ENCODE data around the gene RGS6.

Gene RGS6

DNA sequence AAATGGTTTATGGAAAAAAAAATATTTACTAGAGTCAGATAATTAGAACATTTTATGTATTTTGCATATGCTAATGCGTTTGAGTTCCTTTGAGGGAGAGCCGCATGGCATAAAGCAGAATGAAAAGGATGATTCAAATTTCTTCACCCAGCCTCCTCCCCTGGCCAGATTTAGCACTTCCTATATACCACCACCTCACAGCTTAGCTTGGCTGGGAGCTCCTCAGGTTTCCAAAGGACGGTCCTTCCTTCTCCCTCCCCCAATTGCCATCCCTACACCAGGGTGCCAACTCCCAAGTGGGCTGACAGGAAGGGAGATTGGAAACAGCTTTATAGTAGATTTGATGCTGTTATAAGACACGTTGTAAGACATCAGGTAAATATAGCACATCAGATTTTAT, 157.4 kb downstream of the RGS6 start:
- DNase-seq, result no peak

DNA sequence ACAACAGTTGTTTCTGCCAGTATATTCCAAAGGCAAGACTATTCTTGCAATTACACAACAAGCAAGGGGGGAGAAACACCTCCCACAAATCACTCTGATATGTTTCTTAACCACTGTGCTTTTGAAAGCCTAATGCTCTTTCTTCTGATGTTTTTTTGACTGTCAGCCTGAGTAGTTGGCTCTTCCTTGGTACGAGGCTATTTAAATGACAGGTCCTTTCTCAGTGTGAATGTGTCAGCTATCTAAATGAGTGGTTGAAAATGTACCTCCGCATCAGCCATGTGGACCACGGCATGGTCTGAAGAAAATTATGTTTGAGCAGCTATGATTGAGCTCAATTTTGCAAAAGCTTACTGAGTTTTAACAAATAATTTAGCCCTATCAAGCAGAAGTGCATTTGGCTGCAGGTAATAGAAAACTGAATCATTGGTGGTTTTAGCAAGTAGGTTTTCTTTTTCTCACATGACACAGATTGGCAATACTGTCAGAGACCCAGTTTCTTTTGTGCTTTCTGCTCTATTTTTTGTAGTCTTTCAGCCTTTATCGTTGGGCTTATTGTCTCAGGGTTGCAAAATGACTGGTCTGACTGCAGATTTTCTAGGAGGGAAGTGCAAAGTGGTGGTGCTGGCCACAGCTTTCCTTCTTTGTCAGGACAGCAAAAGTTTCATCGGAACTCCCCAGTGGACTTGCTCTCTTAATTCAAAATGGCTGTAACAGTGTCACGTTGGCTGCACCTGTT, 162.8 kb downstream of the RGS6 start:
- no peak for DNase-seq

DNA sequence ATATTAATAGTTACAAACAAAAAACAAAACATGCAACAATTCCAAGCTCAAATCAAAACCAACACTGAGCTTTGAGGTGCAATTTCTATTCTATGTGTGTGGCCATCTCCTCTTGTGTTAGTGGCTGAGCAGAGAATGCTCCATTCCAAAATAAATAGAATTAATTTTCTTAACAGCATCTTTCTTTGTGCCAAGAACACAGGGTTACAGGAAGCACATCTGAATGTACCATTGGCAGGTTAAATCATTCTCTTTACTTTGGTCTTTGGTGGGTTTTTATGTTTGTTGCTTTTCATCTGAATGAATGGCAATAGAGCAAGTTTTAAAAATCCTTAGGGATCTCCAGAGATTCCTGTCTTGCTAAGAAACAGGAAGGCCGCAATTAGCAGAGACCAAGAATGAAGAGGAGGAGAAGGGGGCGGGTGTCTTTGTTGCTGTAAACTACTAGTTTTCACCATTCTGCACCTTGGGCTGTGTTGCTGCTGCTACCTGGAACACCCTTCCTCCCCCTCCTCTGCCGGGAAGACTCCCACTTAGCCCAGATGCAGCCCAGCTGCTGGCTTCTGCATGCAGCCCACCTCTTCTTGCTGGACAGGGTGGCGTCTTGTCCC, 165.0 kb downstream of the RGS6 start:
- no peak for DNase-seq

DNA sequence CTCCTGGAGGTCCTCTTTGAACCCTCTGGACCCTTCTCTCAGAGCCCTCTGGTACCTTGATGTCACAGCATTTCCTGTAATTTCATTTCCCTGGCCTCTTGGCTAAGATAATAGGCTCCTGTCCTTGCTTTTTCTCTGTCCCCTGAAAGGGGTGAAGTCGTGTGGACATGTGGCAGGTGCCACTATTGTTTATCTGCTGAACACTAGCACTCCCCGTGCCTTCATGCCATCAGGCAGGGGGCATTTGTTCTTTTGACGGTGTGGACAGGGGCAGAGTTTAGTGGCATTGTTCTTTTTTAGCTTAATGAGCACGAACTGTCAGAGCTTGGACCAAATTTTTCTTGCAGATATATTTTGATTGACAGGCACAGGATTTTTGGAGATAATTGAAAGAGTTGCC, 166.0 kb downstream of the RGS6 start:
- DNase-seq, result no peak

DNA sequence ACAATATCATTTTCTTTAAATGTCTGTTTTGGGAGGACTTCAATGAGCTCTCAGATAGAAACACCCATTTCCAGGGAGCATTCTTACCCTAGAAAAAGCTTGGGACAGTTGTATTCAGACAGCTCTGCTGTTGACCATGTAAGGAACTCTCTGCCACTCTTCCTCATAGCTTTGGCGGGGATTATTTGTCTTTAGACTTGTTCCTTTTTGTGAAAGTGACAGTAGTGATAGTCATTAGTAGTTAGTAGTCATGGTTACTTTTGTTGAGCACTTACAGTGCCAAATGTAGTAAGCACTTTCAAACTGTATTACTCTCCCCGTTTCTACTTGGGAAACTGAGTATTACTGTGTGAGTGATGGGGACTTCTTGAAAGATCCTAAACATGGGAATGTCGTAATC, 167.3 kb downstream of the RGS6 start:
- DNase-seq, result no peak

DNA sequence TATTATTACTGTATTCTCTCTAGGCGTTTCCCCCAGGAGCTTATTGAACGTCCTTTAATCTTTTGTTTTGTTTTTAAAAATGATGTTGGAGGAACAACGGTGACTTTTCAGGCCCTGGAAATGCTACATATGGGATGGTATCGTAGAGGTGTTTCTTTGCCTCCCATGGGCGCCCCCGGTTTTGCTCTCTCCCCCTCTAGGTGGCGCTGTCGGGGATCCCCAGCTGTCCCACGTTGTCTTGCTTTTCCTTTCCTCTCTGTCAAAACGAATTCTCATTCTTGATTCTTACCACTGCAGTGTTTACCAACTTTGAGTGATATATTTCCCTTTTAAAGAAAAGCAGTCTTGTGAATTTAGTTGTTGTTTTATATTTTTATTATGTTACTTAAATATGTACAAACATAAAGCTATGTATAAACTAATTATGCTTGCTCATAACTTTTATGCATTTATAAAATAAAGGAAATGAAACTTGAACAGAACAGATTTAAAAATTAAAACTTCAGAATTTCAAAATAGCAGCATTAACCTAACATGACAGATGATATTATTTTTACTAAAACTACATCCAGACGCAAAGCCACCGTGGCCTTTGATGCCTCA, 171.9 kb downstream of the RGS6 start:
- DNase-seq, result no peak

DNA sequence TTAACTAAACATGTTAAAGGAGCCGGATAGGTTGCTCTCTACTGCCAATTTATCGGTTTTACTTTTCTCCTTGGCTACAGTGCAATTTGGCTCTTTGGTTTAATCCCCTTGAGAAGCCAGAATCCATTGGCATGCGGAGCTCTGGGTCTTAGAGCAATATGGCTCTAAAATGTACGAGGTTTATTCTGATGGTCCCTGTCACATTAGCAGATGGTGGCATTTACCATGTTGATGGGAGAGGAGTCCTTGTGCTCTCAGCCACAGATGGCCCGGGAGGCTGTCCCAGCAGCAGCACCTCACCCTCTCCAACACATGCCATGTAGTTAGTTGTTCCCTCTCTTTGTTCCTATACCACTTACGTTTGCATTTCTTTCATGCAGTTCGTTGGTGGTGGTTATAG, 179.7 kb downstream of the RGS6 start:
- DNase-seq, result no peak

DNA sequence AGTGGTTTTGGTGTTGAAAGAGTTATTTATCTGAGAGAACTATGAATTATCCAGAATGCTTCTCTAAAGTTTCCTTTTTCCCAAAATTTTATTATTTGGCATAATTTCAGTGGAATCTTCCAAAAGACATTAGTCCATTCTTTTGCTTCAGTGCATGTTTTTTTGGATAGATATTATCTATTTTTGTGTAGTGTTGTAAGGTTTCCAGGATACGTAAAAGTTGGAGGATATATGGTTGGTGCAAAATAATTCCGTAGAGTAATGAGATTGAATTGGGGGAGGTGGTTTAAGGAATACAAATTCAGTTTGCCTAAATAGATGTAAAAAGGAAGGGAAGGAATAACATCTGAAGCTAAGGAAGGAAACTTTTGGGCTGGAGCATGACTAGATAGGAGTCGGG, 186.6 kb downstream of the RGS6 start:
- DNase-seq, result no peak

DNA sequence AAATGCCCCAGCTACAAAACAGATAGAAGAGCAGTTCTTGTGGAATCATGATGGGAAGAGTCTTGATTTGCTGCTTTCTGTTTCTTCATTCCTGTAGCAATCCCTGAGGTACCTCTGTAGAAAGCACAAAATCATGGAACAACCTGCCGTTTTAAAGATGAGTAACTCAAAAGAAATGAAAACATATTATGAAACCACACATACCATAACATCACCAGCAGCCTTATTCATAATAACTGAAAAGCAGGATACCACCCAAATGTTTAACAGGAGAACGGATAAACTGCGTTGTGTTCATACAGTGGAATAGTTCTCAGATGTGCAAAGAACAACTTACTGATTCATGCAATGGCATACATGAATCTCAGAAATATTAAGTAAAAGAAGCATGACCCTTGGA, 188.1 kb downstream of the RGS6 start:
- DNase-seq, result no peak

DNA sequence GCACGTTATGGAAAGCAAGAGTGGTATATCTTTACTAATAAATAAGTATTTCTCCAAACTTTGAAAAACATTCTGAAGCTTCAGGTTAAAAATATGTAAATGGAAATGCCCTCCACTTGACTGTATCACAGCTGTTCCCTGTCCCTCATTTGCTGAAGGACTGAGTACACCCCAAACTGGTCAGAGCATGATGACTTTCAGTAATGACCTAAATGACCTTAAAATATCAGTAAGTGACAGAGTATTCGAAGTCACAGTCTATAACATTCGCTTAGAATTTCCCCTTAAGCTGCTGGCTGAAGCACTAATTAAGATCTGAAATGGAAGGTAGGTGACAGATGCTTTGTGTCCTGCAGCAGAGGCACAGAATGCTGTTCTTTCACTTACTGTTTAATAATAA, 191.5 kb downstream of the RGS6 start:
- DNase-seq, result no peak

DNA sequence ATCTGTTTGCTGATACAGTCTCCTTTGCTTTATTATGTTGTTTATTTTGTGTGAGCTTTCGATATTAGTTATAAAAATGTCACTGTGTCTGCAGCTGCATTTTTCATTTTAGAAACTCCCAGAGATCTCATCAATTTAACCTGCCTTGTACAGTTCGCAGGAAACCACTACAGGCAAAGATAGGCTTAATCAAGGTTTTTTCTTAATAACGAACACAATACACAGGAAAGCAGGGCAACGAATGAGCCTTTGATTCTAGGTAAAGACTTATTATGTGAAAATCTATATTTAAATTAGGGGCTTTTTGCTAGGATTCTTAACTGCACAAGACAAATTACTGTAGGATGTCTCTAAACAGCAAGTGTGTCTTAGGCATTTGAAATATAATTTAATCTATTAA, 191.9 kb downstream of the RGS6 start:
- no peak for DNase-seq

DNA sequence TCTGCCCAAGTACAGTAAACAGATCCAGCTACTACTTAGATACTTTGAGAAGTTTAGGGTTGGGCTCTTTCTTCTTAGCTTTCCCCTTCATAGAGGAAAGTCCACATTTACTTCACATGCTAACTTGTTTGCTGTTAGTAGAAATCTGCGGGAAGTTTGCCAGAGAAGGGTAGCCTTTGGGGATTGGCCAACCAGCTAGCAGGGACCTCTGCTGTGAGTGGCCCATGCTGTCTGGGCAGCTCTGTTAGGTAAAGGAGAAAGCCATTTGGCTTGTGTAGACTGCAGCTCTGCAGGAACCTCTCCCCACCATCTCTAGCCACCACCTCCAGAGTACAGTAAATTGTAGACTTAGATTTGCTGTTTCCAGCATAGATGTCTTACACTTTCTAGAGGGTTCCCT, 193.9 kb downstream of the RGS6 start:
- DNase-seq, result no peak

DNA sequence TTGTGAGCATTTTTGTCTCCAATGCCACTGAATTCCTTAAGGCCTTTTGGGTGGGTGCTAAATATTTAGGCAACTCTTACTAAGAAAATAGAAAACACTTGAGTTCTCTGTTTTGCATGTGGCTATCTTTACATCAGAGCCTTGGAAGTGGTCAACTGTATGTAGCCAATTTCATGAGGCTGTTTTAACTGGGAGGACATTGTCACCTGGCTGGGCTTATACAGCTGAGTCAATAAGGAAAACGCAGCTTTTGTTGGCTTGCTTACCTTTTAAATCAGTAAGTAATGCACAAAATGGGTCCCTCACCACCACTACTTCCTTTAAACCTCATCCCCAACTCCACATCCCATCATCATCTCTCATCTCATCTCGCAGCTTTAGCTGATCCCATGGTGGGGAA, 194.3 kb downstream of the RGS6 start:
- DNase-seq, result no peak

DNA sequence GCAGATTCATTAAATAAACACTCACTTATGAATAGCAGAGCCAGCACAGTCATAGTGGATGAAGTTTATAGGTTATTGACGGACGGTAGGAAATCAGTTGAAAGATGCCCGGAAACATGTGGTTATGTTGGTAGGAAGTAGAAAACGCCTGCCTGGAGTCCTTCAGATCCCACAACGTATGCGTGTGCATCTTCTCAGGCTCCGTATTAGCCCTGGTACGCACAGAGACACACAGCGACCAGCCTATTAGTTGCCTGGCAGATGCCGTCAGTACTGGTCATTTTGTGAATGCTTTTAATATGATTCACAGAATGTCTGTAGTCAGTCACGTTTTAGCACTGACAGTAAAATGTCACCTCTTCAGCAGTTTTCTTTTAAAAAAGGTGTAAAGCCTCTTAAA, 196.4 kb downstream of the RGS6 start:
- no peak for DNase-seq

DNA sequence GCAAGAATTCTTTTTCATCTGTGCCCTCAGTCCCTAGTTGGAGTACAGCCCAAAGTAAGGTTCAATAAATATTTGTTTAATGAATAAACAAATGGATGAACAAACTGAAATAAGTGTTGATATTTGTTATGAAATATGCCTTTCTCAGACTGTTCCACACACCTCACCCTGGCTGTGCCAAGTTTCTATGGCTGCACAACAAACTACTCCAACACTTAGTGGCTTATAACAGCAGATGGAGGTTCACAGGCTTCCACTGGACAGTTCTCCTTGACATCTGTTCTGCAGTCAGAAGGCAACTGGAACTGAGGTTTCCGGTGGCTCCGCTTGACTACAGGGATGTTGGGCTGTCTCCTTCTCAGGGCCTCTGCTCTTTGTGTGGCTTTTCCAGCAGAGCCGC, 197.1 kb downstream of the RGS6 start:
- no peak for DNase-seq

DNA sequence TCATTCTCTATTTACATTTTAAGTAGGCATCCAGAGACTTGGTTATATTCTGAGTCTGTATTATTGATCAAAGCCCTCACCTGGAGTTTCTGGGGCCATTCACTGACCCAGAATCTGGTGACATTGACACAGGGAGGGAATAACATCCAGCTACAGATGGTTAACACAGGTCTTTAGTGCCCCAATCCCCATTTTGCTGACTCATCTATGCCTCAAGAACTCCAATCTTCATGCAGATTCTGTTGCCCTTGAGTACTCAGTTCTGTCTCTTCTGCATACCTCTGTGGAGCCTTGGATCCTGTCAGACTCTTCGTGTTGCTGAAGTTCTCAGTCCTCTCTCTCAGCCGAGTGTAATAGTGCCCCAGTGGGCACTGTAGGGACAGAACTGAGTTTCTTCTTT, 208.9 kb downstream of the RGS6 start:
- DNase-seq, result no peak

DNA sequence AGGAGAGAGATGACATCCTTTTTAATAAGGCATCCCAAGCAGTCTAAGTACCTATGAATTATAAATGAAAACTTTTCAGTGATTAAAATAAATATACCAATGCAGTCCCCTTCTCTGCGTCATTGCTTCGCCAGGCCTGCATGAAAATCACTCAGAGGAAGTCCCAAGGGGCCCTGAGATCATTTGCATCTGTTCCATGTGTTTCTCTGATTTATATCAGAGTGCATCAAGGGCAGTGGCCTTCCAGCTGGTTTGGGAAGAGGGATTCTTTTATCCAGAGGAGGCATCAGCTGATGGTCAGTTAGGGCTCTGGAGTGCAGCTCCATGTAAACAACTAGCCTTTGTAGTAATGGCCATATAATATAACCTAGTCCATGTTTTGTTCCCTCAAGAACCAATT, 210.1 kb downstream of the RGS6 start:
- DNase-seq, result no peak

DNA sequence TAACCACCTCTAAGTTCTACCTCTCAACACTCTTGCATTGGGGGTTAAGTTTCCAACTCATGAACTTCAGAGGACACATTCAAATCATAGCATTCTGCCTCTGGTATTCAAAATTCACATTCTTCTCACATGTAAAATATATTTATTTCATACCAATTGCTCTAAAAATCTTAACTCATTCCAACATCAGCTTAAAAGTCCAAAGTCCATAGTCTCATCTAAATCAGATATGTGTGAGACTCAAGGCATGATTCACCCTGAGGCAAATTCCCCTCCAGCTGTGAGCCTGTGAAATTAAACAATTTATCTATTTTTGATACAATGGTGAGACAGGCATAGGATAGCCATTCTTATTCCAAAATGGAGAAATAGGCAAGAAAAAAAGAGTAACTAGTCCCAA, 214.0 kb downstream of the RGS6 start:
- no peak for DNase-seq

DNA sequence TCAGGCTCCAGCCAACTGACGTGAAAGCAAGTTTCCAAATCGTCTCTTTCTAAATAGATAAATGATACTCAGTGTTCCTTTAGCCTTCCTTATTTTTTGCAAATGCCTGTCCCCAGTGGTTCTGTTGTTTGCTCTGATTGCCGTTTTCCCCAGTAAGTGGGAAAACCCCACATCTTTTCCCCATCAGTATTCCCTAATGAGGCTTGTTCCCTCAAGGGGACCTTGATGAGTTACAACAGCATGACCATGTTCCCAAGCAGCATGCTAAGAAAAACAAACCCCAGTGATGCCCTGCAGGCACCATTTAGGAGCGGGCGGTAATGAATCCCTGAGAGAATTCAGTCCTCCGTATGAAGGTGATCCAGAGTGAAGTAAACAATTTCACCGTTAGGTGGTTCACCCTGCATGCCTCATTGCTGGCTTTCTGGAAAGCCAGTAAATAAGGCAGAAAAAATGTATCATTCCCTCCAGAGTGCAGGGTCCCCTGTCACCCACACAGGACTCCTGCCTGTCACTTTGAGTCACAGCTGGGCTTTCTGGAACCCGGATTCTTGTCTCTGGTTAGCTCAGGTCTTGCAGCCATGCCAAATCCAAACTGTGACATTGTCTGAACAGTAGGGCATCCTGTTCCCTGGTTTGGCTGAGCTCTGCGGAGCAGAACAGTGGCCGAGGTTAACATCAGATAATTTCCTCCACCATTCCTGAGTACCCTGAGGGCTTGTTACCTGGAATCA, 222.6 kb downstream of the RGS6 start:
- DNase-seq, result no peak

DNA sequence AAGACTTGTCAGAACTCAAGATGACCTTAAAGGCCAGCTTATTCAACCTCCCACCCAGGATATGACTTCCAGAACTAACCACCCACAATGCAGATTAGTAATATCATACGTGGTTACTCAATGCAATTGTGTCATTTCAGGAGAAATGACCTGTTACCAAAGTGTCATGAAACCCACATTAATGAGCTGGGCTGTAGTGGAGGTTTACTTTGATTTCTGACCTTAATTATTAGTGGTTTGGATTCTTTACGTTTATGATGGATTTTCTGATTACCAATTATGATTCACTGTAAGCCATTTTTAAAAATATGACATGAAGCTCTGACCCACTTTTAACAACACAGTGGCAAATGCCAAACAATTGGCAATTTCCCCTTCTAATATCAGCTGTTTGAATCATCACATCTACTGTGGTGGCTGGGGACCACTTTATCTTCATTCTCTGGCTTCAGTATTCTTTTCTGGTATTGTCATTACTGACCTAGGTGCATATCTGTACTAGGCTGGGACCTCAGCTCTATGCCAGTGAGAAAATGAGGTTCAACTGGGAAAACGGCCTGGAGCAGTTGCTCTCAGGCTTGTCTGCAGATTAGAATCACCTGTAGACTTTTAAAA, 223.3 kb downstream of the RGS6 start:
- DNase-seq, result no peak

DNA sequence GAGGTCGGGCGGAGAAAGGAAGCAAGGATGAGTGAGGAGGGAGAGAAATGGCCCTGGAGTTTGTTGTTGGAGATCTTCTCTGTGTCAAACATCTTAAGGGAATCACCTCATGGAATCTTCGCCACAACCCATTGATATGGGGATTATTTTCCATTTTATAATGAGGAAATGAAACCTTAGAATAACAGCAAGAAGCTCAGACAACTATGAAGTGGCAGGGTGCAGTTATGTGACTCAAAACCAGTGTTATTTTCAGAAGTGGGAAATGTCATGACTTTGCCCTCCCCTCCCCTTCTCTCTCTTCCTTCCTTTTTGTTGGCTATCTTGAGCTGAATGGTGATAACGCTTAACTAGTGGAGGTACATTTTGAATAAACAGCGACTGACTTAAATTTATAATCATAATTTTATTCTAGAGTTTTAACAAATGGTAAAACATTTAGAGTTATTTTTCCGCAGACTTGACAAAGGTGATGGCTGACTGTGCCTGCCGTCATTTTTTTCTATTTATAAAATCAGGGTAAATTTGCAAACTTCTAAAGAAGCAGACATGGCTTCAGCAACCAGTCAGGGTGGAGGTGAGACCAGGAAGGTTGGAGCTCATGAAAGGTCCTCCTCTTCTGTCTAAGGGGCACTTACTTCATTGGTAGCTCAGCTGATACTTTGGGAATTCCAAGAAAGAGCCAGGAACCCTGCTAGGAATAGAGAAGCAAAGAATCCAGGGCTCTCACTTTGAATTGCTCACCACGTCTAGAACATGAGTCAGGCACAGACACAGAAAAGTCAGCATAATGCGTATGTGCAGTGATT, 232.4 kb downstream of the RGS6 start:
- DNase-seq, result no peak

DNA sequence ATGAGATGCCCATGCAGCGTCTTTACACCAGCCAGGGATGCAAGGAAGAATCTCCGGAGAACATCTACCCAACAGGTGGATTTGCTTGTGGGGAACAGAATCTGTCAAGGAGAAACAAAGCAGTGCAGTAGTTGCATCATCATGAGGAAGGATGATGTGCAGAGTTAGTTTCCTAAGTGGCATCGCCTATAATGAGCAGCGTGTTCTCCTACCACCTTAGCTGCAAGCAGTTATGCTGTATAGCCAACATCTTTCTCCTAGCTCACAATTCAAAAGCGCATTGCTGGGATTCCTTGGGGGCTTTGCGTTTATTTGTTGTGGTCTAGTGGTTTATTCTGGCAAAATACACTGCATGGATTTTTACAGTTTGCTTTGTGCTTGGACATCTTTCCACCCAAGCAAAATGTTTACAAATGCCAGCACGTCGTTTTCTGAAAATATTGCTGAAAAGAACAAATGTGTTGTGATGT, 233.0 kb downstream of the RGS6 start:
- DNase-seq, result no peak

DNA sequence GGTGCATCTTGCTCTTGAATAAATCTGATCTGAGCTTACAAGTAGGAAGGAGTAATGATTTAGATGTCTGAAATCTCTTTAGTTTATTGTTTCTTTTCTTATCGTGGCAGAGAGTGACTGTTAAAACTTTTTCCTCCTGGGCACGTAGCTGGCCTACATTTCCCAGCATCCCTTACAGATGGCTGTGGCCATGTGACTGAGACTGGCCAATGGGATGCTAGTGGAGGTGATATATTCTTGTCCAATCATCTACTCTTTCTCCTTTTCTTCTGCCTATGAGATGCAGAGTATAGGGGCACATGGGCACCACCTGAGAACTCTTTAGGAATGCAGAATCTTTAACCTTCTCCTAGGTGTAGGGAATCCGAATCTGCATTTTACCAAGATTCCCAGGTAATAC, 237.3 kb downstream of the RGS6 start:
- DNase-seq, result no peak

Data from NCI-H446 treated with DMSO at 0.1 percent for 48 hours (cell line).